IgD-negative memory B cell (primary cell): ENCODE data around the gene FGGY. TPM values are rescaled to one million over a fixed set of nuclear protein-coding genes. Genes with fewer than 3 reads are reported as not detected.
"Not testable (repeated sequence)": the region's sequence is repeated elsewhere in the genome, so short reads cannot be mapped to it uniquely, and the experiment has no call there.

Experiments
- H3K27ac Mint-ChIP-seq, 3 donors: one replicate each; pipeline ENCODE4 v1.8.0; 2020 to 2022; ENCODE audit warnings: mild to moderate bottlenecking in 3 of 3, mixed read lengths in 3 of 3, moderate library complexity in 1 of 3
- H3K27me3 Mint-ChIP-seq: one replicate; pipeline ENCODE4 v1.8.0; 2021; ENCODE audit warnings: mixed read lengths
- H3K36me3 Mint-ChIP-seq: one replicate; pipeline ENCODE4 v1.8.0; 2020; ENCODE audit warnings: mild to moderate bottlenecking, mixed read lengths
- H3K4me1 Mint-ChIP-seq, 3 donors: one replicate each; pipeline ENCODE4 v1.8.0; 2020 to 2022; ENCODE audit warnings: mixed read lengths in 3 of 3, mild to moderate bottlenecking in 1 of 3
- H3K4me3 Mint-ChIP-seq, 4 donors: one replicate each; pipeline ENCODE4 v1.8.0; 2020 to 2022; ENCODE audit warnings: mild to moderate bottlenecking in 4 of 4, mixed read lengths in 4 of 4, moderate library complexity in 3 of 4
- H3K9me3 Mint-ChIP-seq, 3 donors: one replicate each; pipeline ENCODE4 v1.8.0; 2020 to 2021; ENCODE audit warnings: mixed read lengths in 3 of 3, mild to moderate bottlenecking in 1 of 3
- polyA plus RNA-seq: library from polyadenylated mRNA; unstranded; fragments of 300-500 nt; fragmentation: Illumina TruSeq; gene quantifications from one replicate; pipeline ENCODE4 v1.2.3, GENCODE V29; 2021

The FGGY gene
- polyA plus RNA-seq, 1 donor from 2014 or later, result 6.1 TPM

DNA sequence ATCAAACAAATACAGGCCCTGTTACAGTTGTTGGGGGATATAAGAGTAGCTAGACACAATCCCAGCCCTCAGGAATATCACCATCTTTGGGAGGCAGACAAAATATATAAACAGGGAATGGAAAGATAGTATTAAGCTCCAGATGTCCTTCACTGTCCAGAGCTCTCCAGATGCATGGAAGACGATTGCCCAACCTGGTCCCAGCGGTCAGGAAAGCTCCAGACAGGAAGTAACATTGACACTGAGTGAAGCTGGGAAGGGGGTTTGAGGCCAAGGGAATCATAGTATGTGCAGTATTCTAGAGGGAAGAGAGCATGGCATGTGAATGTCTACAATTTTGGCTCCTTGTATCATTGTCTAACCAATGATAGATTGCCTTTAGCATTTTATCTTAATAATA, 344.0 kb downstream of the FGGY start:
- Mint-ChIP-seq H3K4me1 (peaks cover 0 to 5% (median 2%) of the 10 kb centered on the region in 3 donors), H3K27ac (no peak overlapping the region), H3K4me3 (no peak overlapping the region), H3K9me3 (no peaks in the 10 kb centered on the region), H3K36me3 (peaks cover 3% of the 10 kb centered on the region), H3K27me3 (no peaks in the 10 kb centered on the region)

DNA sequence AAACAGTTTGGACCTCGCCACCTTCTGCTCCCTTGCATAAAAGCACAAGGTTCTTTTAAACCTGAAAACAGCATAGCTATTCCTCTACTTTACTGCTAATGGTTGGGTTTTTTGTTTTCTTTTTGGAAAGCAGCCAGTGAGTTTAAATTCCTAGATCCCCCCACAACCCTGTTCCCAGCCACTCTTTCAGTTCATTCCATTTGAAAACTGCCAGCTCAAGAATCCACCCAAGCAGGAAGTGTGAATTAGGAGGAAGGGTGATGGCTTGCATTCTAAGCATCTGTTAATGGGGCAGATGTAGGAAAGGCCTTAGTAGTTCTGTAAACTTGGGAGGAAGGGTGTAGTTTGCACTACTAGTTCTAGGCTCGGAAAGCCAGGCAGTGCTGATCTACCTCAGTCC, 344.9 kb downstream of the FGGY start:
- Mint-ChIP-seq H3K27ac (no peak overlapping the region), H3K27me3 (no peaks in the 10 kb centered on the region), H3K4me3 (no peak overlapping the region)

DNA sequence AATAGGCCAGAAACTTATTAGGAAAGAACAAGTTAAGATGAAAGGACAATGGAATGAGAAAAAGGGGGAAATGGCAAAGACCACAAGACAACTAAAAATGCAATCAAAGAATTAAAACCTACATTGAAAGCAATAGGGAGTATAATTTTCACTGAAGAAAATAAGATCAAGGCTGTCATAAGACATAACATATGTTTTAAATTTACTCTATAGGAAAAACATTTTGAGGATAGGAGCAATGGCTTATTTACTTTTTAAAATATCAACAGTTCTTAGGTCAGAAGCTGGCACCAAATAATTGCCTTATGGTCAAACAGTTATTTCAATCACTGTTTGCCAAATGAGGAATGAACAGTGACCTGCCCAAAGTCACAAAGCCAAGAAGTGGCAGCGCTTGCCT, 346.6 kb downstream of the FGGY start:
- Mint-ChIP-seq H3K9me3 (peaks cover 0 to 2% (median 0%) of the 10 kb centered on the region in 3 donors), H3K27me3 (no peaks in the 10 kb centered on the region), H3K4me3 (no peak overlapping the region), H3K36me3 (no peaks in the 10 kb centered on the region), H3K27ac (peak overlapping the region in 1 of 3 donors; percentile 18), H3K4me1 (no peaks in the 10 kb centered on the region)

More for the DNA sequence above, 344.9 kb downstream of the FGGY start:
- peaks cover 3% of the 10 kb centered on the region for H3K36me3 Mint-ChIP-seq
- peaks cover 0 to 5% (median 2%) of the 10 kb centered on the region in 3 donors for H3K4me1 Mint-ChIP-seq
- H3K9me3 Mint-ChIP-seq, result no peaks in the 10 kb centered on the region

DNA sequence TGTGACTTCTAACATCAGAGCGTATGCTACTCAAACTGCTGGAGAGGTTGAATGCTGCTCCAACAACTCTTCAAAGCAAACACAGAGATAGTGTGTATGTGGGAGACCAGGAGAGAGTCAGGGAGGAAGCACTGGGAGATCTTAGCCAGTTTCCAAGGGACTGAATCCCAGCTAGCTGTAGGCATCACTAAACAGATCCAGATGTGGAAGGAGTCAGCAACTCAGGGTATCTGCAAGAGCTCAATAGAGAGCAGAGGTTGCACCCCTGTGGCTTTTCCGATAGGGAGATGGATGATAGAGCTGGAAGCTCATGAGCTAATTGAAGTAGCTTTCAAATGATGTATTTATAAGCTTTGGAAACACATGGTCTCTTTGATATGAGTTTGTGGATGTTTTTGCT, 349.0 kb downstream of the FGGY start:
- Mint-ChIP-seq H3K4me3 (no peak overlapping the region), H3K9me3 (peaks cover 0 to 2% (median 0%) of the 10 kb centered on the region in 3 donors), H3K36me3 (no peaks in the 10 kb centered on the region), H3K27ac (peak overlapping the region in 1 of 3 donors; percentile 3), H3K4me1 (no peaks in the 10 kb centered on the region), H3K27me3 (no peaks in the 10 kb centered on the region)

DNA sequence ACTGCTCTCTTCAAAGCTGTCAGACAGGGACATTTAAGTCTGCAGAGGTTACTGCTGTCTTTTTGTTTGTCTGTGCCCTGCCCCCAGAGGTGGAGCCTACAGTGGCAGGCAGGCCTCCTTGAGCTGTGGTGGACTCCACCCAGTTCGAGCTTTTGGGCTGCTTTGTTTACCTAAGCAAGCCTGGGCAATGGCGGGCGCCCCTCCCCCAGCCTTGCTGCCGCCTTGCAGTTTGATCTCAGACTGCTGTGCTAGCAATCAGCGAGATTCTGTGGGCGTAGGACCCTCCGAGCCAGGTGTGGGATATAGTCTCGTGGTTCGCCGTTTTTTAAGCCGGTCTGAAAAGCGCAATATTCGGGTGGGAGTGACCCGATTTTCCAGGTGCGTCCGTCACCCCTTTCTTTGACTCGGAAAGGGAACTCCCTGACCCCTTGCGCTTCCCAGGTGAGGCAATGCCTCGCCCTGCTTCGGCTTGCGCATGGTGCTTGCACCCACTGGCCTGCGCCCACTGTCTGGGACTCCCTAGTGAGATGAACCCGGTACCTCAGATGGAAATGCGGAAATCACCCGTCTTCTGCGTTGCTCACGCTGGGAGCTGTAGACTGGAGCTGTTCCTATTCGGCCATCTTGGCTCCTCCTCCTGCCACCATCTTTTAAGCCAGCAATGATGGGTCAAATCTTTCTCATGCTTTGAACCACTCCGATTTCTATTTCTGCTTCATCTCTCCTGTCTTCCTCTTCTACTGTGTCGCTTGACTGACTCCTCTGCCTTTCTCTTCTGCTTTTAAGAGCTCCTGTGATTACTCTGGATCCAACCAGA, 356.5 kb downstream of the FGGY start:
- not testable (repeated sequence) for H3K36me3 Mint-ChIP-seq, H3K4me1 Mint-ChIP-seq

DNA sequence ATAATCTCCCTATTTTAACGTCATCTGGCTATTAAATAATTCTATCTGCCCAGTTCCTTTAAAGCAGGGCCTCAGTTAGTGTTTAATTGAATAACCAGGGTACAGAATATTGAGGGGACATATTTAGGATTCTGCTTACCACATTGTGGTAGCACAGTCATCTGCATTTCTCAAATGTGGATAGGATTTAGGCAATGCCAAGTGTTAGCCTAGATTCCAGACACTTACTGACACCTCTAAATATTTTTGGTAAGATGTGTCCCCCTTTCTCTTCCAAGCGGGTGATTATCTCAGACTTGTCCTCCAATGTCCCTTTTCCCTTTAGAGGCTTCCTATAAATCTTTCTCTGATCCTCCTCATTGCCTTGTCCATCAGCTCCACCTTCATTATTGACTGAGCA, 357.1 kb downstream of the FGGY start:
- Mint-ChIP-seq H3K9me3 (peaks cover 0 to 2% (median 0%) of the 10 kb centered on the region in 3 donors), H3K4me1 (no peaks in the 10 kb centered on the region), H3K36me3 (peaks cover 4% of the 10 kb centered on the region), H3K4me3 (no peak overlapping the region), H3K27me3 (peaks cover 2% of the 10 kb centered on the region), H3K27ac (no peak overlapping the region)

More for the DNA sequence above, 356.5 kb downstream of the FGGY start:
- H3K27ac Mint-ChIP-seq, H3K27me3 Mint-ChIP-seq, H3K9me3 Mint-ChIP-seq, H3K4me3 Mint-ChIP-seq: not testable (repeated sequence)

DNA sequence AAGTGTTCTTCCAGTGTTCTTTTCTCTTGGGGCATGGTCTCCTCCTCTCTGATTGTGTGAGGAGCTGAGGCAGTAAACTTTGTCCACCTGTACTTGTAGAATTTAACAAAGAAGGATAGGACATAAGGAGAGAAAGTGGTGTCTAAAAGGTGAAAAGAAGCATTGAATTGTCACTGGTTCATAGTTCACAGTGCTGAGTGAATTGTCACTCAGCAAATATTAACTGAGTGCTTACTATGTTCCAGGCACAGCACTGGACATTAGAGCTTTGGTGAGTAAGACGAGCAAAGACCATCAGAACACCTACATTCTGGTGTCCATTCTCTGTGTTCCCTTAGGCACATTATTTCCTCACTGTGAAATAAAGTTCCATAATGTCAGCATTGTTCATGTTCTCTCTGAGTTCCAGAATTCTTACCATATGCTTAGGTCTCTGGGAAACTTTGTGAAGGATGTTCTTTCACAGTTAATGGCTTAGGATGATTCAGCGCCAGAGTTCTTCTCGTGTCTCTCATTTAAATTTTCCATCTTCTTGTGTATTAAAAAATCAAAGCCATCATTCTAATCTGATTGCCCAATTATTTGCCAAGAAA, 361.1 kb downstream of the FGGY start:
- Mint-ChIP-seq H3K9me3 (peaks cover 0 to 2% (median 0%) of the 10 kb centered on the region in 3 donors), H3K27ac (no peak overlapping the region), H3K4me3 (no peak overlapping the region), H3K27me3 (peaks cover 2% of the 10 kb centered on the region), H3K36me3 (peaks cover 4% of the 10 kb centered on the region), H3K4me1 (no peaks in the 10 kb centered on the region)

DNA sequence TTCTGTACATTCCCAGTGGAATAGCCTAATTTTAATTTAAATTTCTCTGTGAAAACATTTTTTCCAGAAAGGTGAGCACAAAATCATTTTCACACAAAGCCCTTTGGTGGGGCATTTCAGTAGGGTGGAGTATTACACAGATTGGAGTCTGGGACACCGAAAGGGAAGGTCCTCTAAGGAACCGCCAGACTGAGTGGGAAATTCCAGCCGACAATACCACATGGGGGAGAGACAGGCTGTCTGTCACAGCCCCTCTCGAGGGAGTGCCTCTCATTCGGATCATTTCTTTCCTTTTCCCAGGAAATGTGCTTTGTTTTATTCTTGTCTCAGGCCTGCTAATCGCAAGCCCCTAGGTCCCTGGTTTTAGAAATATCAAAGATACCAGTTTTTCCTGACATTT, 367.3 kb downstream of the FGGY start:
- Mint-ChIP-seq H3K9me3 (no peaks in the 10 kb centered on the region), H3K27ac (no peak overlapping the region), H3K36me3 (peaks cover 7% of the 10 kb centered on the region), H3K4me3 (no peak overlapping the region), H3K27me3 (no peaks in the 10 kb centered on the region), H3K4me1 (peaks cover 0 to 2% (median 0%) of the 10 kb centered on the region in 3 donors)

DNA sequence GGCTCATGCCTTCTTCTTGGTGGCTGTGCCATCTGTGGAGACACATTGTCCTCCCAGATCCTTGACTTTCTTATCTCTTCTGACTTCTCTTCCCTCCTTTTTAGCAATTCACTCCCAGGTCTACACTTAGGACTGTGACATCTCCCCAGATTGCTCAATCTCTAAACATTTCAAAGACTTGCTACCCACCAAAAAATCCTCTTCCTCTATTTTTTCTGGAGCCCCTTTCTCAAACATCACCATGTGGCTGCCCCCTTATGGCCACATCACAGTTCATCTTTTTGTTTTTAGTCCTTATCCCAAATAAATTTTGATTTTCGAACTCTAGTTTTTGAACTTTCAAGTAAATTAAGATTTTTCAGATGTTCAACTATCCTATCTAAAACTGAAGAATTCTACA, 369.2 kb downstream of the FGGY start:
- no peak overlapping the region for H3K27ac Mint-ChIP-seq
- no peak overlapping the region for H3K4me3 Mint-ChIP-seq
- H3K27me3 Mint-ChIP-seq, result no peaks in the 10 kb centered on the region
- peaks cover 7% of the 10 kb centered on the region for H3K36me3 Mint-ChIP-seq
- no peaks in the 10 kb centered on the region for H3K9me3 Mint-ChIP-seq
- peaks cover 0 to 2% (median 0%) of the 10 kb centered on the region in 3 donors for H3K4me1 Mint-ChIP-seq

DNA sequence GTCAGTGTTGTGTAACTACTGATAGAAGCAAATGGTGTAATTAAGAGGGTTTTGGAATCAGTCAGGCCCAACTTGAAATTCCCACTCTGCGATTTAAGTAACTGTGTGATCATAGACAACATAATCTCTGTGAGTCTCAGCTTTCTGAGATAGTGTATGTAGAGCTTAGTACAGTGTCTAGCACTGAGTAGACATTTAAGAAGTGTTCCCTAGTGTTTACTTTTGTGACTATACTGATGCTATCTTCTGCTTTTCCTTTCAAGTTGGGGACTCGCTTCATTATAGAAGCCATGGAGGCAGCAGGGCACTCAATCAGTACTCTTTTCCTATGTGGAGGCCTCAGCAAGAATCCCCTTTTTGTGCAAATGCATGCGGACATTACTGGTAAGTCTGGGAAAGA, 370.1 kb downstream of the FGGY start:
- Mint-ChIP-seq H3K36me3 (peaks cover 7% of the 10 kb centered on the region), H3K27me3 (no peaks in the 10 kb centered on the region), H3K27ac (no peak overlapping the region), H3K9me3 (no peaks in the 10 kb centered on the region), H3K4me1 (peaks cover 0 to 2% (median 0%) of the 10 kb centered on the region in 3 donors), H3K4me3 (no peak overlapping the region)

DNA sequence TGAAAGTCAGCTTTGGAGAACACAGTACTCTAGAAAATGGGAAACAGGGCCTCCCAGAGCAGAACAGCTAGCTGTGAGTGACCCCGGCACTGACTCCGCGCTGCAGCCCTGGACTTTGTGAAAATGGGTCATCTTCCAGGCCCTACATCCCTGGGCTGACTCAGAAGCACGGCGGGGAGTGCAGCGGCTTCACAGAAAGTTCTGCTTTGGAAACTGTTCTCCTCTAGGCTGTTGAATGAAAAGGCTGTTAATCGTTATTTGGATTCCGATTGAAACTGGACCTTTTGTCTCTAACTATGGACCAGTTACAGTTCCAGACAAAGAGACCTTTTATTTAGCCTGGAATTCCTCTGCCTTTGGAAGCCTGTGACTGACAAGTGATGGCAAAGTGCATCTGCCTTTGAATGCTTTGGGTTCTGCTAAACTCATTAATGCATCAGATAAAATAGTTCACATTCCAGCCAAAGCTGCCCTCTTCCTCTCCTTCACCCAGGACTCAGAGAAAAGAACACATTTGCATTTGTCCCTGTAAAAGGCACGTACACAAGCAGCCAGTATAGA, 372.9 kb downstream of the FGGY start:
- Mint-ChIP-seq H3K27me3 (no peaks in the 10 kb centered on the region), H3K36me3 (peaks cover 7% of the 10 kb centered on the region), H3K27ac (no peak overlapping the region), H3K4me3 (no peak overlapping the region), H3K4me1 (peaks cover 2 to 7% (median 4%) of the 10 kb centered on the region in 3 donors), H3K9me3 (no peaks in the 10 kb centered on the region)

DNA sequence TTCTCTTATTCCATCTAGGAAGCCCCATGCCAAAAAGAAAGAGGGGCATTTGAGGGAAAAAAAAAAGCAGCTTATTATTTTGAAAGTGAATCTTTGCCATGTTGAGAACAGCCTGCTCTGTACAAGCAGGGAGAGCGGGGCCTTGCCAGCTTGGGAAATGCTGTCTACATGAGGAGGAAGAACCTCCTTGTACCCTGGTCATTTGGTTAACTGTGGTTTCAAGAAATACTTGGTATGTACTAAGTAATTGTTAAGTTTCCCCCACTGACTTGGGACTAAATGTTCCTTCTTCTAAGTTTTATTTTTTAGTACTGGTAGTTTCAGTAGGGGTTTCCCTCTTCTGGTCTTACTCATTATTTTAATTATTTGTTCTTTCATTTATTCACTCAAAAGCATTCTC, 373.8 kb downstream of the FGGY start:
- no peaks in the 10 kb centered on the region for H3K27me3 Mint-ChIP-seq
- peaks cover 0 to 7% (median 4%) of the 10 kb centered on the region in 3 donors for H3K4me1 Mint-ChIP-seq
- H3K36me3 Mint-ChIP-seq, result peaks cover 7% of the 10 kb centered on the region
- H3K27ac Mint-ChIP-seq, result no peak overlapping the region
- no peak overlapping the region for H3K4me3 Mint-ChIP-seq
- H3K9me3 Mint-ChIP-seq, result no peaks in the 10 kb centered on the region

DNA sequence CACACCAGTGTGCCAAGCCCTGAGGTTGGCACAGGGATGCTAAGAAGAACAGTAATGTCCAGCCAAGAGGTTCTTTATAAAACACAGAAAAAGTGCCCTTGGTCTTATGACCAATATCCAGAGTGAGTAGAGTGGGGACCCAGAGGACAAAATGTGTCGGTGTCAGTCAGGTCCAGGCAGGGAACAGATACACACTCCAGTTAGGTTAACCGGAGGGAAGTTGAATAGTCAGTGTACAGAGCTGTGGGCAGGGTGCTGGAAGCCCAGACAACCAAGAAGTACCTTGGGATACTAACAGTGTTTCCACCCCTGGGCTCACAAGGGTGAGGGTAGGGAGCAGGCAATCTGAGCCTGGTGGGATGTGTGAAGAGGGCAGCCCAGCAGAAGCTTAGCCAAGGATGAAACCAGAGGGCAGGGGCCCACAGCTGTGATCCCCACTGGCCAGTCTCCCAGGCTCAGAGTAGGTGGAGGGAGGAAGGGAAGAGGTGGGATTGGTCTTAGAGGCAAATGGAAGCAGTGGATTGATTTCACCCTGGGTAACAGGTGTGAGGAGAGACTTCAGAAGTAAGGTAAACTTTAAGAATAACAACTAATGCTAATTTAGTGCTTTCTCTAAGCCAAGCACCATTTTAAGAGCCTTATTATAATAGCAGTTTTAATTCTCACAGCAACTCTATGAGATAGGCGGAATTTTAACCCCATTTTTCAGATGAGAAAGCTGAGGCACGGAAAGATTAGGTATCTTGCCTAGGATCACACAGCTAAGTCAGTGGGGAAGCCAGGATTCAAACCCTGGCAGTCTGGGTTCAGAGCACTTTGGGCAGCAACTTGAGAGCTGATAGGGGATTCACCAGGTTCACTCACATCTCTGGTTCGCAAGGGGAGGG, 374.4 kb downstream of the FGGY start:
- Mint-ChIP-seq H3K27me3 (no peaks in the 10 kb centered on the region), H3K9me3 (no peaks in the 10 kb centered on the region), H3K36me3 (peaks cover 6% of the 10 kb centered on the region), H3K27ac (no peak overlapping the region), H3K4me3 (no peak overlapping the region), H3K4me1 (peaks cover 0 to 7% (median 4%) of the 10 kb centered on the region in 3 donors)

DNA sequence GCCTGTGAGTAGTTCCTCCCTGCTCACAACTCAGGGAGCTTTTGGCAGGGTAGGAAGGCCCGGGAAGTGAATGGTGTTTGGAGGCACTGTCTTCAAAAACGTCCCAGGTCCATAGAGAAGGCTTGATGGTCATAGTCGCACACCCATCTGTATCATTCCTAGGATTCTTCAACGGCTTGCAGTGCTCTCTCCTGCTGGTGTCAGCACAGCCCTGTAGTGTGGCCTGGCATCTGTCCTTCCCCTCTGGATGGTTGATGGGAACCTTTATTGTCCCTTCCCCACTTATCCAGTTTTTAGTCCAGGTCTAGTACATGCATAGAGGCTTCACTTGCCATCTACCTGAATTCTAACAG, 375.0 kb downstream of the FGGY start:
- H3K36me3 Mint-ChIP-seq, result peaks cover 6% of the 10 kb centered on the region
- peaks cover 0 to 7% (median 4%) of the 10 kb centered on the region in 3 donors for H3K4me1 Mint-ChIP-seq
- H3K4me3 Mint-ChIP-seq, result no peak overlapping the region
- H3K27ac Mint-ChIP-seq, result no peak overlapping the region
- H3K27me3 Mint-ChIP-seq, result no peaks in the 10 kb centered on the region
- no peaks in the 10 kb centered on the region for H3K9me3 Mint-ChIP-seq
